DMS53 (cell line): ENCODE data around the gene COPS9.

ENCODE experiments used
- DNase-seq: peaks from one replicate; lab custom pipeline; 2025; lab: John Stamatoyannopoulos, UW

Gene COPS9

GRCh38 chr2:240147911-240148587 lies 11.9 kb upstream of the COPS9 start:
- no peak for DNase-seq

GRCh38 chr2:240147382-240147781 lies 11.3 kb upstream of the COPS9 start:
- DNase-seq: no peak

GRCh38 chr2:240146627-240147278 lies 10.6 kb upstream of the COPS9 start:
- DNase-seq: no peak

- DNase-seq: no peak
These were observed 10.0 kb upstream of the COPS9 start for GRCh38 chr2:240146141-240146561.

- no peak for DNase-seq
These were observed 9.4 kb upstream of the COPS9 start for GRCh38 chr2:240145461-240145860.

- DNase-seq: no peak
These were observed 8.7 kb upstream of the COPS9 start for GRCh38 chr2:240144649-240145261.

- peak; percentile 74 for DNase-seq
These were observed 7.9 kb upstream of the COPS9 start for GRCh38 chr2:240143801-240144648.

GRCh38 chr2:240143276-240143675 lies 7.2 kb upstream of the COPS9 start:
- no peak for DNase-seq

GRCh38 chr2:240142859-240143258 lies 6.8 kb upstream of the COPS9 start:
- DNase-seq: no peak

GRCh38 chr2:240142256-240142775 lies 6.2 kb upstream of the COPS9 start:
- no peak for DNase-seq

GRCh38 chr2:240141736-240142135 lies 5.6 kb upstream of the COPS9 start:
- DNase-seq: no peak

GRCh38 chr2:240140920-240141319 lies 4.8 kb upstream of the COPS9 start:
- DNase-seq: no peak

GRCh38 chr2:240140511-240140910 lies 4.4 kb upstream of the COPS9 start, which contains the start of gene OTOS:
Gene OTOS (minus strand): TSS chr2:240140658. CDS start chr2:240140326, 332 bp downstream.
- peak; percentile 93 for DNase-seq

GRCh38 chr2:240139666-240140393 lies 3.7 kb upstream of the COPS9 start:
- DNase-seq: no peak

- no peak for DNase-seq
These were observed 2.9 kb upstream of the COPS9 start for GRCh38 chr2:240139011-240139441.

- DNase-seq: no peak
These were observed 2.3 kb upstream of the COPS9 start for GRCh38 chr2:240138254-240138984.

- DNase-seq: no peak
These were observed 1.6 kb upstream of the COPS9 start for GRCh38 chr2:240137596-240138253.

GRCh38 chr2:240136671-240137292 lies 677 bp upstream of the COPS9 start:
- DNase-seq: peak; percentile 57

GRCh38 chr2:240135706-240136012 lies 446 bp downstream of the COPS9 start:
- DNase-seq: no peak
